Sigmoid colon (tissue), 4 donors: ENCODE measurements around the gene XYLT1.

Source experiments
- EP300 ChIP-seq, 4 donors: sonication (generic); formaldehyde crosslinking; IDR thresholded peaks; one replicate each; pipeline ENCODE4 v1.6.1; 2017; ENCODE audit warnings: antibody characterized with exemption in 4 of 4
- POLR2A ChIP-seq, 2 donors: fragments of 450-650 bp; IDR thresholded peaks; one replicate each; pipeline ENCODE4 v1.6.1; 2016; ENCODE audit warnings: antibody characterized with exemption in 2 of 2, mild to moderate bottlenecking in 2 of 2, moderate library complexity in 2 of 2
- POLR2AphosphoS5 ChIP-seq, 4 donors: sonication (generic); formaldehyde crosslinking; IDR thresholded peaks; one replicate each; pipeline ENCODE4 v1.6.1; 2017; ENCODE audit warnings: antibody characterized with exemption in 4 of 4
- TF ChIP-seq, protein P1 (sequence below), 4 experiments: fragments of 450-650 bp in 3 of 4; fragments of 200-600 bp in 1 of 4; IDR thresholded peaks; one replicate each; pipeline ENCODE4 v1.5.1; 2016 to 2019; ENCODE audit warnings: antibody characterized with exemption in 4 of 4, mild to moderate bottlenecking in 3 of 4, moderate library complexity in 2 of 4

DNA sequence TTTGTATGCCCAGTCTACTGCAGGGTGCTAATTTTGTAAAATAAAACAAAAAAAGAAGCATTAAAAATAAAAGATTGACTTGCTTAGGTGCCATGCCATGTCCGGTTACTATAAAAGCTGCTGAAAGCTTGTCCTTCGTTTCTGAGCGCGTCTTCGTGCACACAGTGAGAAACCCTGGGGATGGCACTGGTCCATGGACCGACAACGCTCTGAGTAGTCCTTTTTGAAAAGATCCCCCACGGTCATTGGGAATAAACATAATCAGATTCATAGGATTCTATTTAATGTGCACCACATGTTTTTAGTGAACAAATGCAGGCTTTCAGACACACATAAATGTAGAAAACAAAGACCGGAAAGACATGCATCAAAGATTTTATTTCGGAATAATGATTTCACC is 146.3 kb downstream of the XYLT1 start:
- TF ChIP-seq, protein P1, sequence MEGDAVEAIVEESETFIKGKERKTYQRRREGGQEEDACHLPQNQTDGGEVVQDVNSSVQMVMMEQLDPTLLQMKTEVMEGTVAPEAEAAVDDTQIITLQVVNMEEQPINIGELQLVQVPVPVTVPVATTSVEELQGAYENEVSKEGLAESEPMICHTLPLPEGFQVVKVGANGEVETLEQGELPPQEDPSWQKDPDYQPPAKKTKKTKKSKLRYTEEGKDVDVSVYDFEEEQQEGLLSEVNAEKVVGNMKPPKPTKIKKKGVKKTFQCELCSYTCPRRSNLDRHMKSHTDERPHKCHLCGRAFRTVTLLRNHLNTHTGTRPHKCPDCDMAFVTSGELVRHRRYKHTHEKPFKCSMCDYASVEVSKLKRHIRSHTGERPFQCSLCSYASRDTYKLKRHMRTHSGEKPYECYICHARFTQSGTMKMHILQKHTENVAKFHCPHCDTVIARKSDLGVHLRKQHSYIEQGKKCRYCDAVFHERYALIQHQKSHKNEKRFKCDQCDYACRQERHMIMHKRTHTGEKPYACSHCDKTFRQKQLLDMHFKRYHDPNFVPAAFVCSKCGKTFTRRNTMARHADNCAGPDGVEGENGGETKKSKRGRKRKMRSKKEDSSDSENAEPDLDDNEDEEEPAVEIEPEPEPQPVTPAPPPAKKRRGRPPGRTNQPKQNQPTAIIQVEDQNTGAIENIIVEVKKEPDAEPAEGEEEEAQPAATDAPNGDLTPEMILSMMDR (IDR thresholded peaks at IDR 0.05), result no peak
- TF ChIP-seq POLR2AphosphoS5 (IDR thresholded peaks at IDR 0.05) (no peak), EP300 (IDR thresholded peaks at IDR 0.05) (no peak), POLR2A (IDR thresholded peaks at IDR 0.05) (no peak)
